Middle frontal gyrus (tissue), 1 donor: Measurements from ENCODE around the gene SBF2.

Experiments
- DNase-seq: peaks from one replicate; pipeline ENCODE4 v3.0.0-alpha.2; 2015; ENCODE audit warnings: low spot score; ENCODE audit errors: extremely low spot score

The SBF2 gene

GRCh38 chr11:10302359-10302743, 8.3 kb upstream of the SBF2 start:
- no peak for DNase-seq

GRCh38 chr11:10301656-10302358, 7.8 kb upstream of the SBF2 start:
- DNase-seq = no peak

- no peak for DNase-seq
Measured at GRCh38 chr11:10298342-10298741, 4.3 kb upstream of the SBF2 start.

- no peak for DNase-seq
Measured at GRCh38 chr11:10295064-10295901, 1.3 kb upstream of the SBF2 start.

- no peak for DNase-seq
Measured at GRCh38 chr11:10294290-10294953, 403 bp upstream of the SBF2 start.

GRCh38 chr11:10291801-10292638, 2.0 kb downstream of the SBF2 start:
- DNase-seq = no peak

GRCh38 chr11:10289765-10290380, 4.1 kb downstream of the SBF2 start:
- DNase-seq = no peak

- DNase-seq = no peak
Measured at GRCh38 chr11:10288881-10289764, 4.9 kb downstream of the SBF2 start.

GRCh38 chr11:10287766-10288715, 6.0 kb downstream of the SBF2 start:
- no peak for DNase-seq

- DNase-seq = no peak
Measured at GRCh38 chr11:10287140-10287539, 6.9 kb downstream of the SBF2 start.

GRCh38 chr11:10285148-10285802, 8.7 kb downstream of the SBF2 start:
- no peak for DNase-seq

GRCh38 chr11:10283991-10284390, 10.0 kb downstream of the SBF2 start:
- DNase-seq = no peak

GRCh38 chr11:10282117-10282516, 11.9 kb downstream of the SBF2 start:
- DNase-seq = no peak

- DNase-seq = no peak
Measured at GRCh38 chr11:10275714-10276113, 18.3 kb downstream of the SBF2 start.

GRCh38 chr11:10274726-10275125, 19.3 kb downstream of the SBF2 start:
- DNase-seq = no peak

- DNase-seq = no peak
Measured at GRCh38 chr11:10273738-10274137, 20.3 kb downstream of the SBF2 start.

GRCh38 chr11:10272132-10272531, 21.9 kb downstream of the SBF2 start:
- DNase-seq = no peak
